Right lobe of liver (tissue), 6 donors: ENCODE results near the gene COL27A1. TPM values are rescaled to one million over a fixed set of nuclear protein-coding genes. Genes with fewer than 3 reads are reported as not detected.

Experiments
- ATAC-seq, 4 donors: fragments of 200-7000 bp; cut with Tn5 transposase; one replicate each; pipeline ENCODE4 v1.9.1; 2020; ENCODE audit warnings: mild to moderate bottlenecking in 4 of 4, moderate library complexity in 4 of 4
- DNase-seq, 3 donors: peaks; one replicate each; pipeline ENCODE4 v3.0.0-alpha.2; 2020
- H3K27ac ChIP-seq, 3 donors: fragments of 200-600 bp; one replicate each; pipeline ENCODE4 v1.8.0; 2022
- H3K27me3 ChIP-seq, 2 donors: fragments of 200-600 bp; one replicate each; pipeline ENCODE4 v1.8.0; 2022
- H3K36me3 ChIP-seq, 4 donors: fragments of 200-600 bp; sonication (generic) in 1 of 4; one replicate each; pipeline versions ENCODE4 v1.5.1 to v1.8.0; 2017 to 2022; ENCODE audit warnings: control low read depth in 1 of 4
- H3K4me1 ChIP-seq, 4 donors: fragments of 200-600 bp; sonication (generic) in 1 of 4; one replicate each; pipeline versions ENCODE4 v1.5.1 to v1.8.0; 2017 to 2022; ENCODE audit warnings: control low read depth in 1 of 4
- H3K4me3 ChIP-seq, 3 donors: fragments of 200-600 bp; one replicate each; pipeline ENCODE4 v1.8.0; 2022
- H3K9me3 ChIP-seq, 4 donors: fragments of 200-600 bp; sonication (generic) in 1 of 4; one replicate each; pipeline versions ENCODE4 v1.5.1 to v1.8.0; 2017 to 2022; ENCODE audit warnings: control low read depth in 1 of 4
- POLR2A ChIP-seq: fragments of 450-650 bp; IDR thresholded peaks from one replicate; pipeline ENCODE4 v1.6.1; 2017; ENCODE audit warnings: antibody characterized with exemption, mild to moderate bottlenecking
- WGBS: methylation state at CpG from one replicate; pipeline ENCODE4 v1.1.6; 2018; ENCODE audit warnings: low coverage, low lambda C conversion rate; ENCODE audit not compliant: insufficient coverage; ENCODE audit errors: missing lambda C conversion rate; 5-methylcytosine and 5-hydroxymethylcytosine counted together
- intact Hi-C, 2 donors: fragments of 100-400 bp; cut with DNase I; formaldehyde crosslinking; loops; one replicate each; pipeline versions ENCODE4 v1.11.2 to v1.14.1; 2022
- total RNA-seq, 6 experiments: library from RNA; depleted of rRNA in 2 of 6; stranded (reverse); fragments of >200 nt in 2 of 6; fragmentation: NEBNext Ultra II Directional in 3 of 6; extraction: Animal tissue kit (Norgen Biotek cat#: 25700) in 3 of 6; gene quantifications; one replicate each; pipeline versions ENCODE4 v1.1.0 to v1.2.4, GENCODE V29; 2016 to 2023
- TF ChIP-seq, protein P1 (sequence below), 4 donors: fragments of 200-600 bp in 3 of 4; fragments of 450-650 bp in 1 of 4; IDR thresholded peaks; one replicate each; pipeline versions ENCODE4 v1.5.1 to v1.8.0; 2016 to 2022; ENCODE audit warnings: antibody characterized with exemption in 4 of 4, mild to moderate bottlenecking in 2 of 4
- donor health status: DM: no; HTN: yes; CAD: no.
- donor health status: DM: no; HTN: no; CAD: no.
- donor health status: DM: no; HTN: no; CAD: no.
- donor health status: DM: no; HTN: yes; CAD: no.
- donor health status: DM: no; HTN: yes; CAD: no.

Gene COL27A1
- total RNA-seq, 6 experiments from 2014 or later: 11.8 to 51.9 (median 29.3) TPM

DNA sequence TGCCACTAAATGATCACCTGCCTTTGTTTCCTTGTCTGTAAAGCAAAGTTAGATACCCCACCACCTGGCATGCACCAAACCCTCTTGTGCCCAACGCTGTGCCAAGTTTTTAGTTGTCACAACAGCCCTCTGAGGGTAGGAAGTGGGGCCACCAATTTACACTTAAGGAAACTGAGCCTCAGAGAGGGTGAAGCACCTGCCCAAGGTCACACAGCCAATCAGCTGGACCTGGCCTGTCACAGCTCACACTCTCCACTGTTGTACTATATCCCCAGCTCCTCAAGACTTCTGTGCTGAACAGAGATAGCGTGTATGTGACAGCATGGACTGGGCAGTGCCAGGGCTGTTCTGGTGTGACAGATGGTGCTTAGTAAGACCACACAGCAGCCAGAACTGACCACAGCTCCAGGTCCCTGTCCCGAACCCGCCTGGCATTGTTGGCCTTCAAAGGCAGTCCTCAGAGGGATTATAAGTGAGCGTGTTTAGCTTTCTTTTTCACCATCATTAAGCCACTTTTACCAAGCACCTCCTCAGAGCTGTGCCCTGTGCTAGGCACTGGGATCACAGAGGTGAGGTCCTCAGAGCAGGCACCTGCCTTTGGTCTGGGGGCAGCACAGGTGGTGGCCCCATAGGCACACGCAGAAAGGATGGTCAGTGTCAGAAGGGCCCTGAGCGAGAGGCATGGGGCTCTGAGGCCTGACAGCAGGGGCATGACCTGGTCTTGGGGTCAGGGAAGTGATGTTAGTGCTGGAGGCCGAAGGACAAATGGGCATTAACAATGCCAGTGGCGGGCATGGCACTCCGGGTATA is 71.1 kb downstream of the COL27A1 start:
- WGBS: 84% methylated on average over 6 of the region's 10 CpGs
- Histone ChIP-seq H3K4me3 (no peak overlapping the region), H3K9me3 (no peaks in the 10 kb centered on the region), H3K27me3 (no peaks in the 10 kb centered on the region), H3K4me1 (peaks cover 0 to 7% (median 3%) of the 10 kb centered on the region in 4 donors), H3K36me3 (no peaks in the 10 kb centered on the region), H3K27ac (no peak overlapping the region)
- TF ChIP-seq POLR2A: no peak
- TF ChIP-seq, protein P1, sequence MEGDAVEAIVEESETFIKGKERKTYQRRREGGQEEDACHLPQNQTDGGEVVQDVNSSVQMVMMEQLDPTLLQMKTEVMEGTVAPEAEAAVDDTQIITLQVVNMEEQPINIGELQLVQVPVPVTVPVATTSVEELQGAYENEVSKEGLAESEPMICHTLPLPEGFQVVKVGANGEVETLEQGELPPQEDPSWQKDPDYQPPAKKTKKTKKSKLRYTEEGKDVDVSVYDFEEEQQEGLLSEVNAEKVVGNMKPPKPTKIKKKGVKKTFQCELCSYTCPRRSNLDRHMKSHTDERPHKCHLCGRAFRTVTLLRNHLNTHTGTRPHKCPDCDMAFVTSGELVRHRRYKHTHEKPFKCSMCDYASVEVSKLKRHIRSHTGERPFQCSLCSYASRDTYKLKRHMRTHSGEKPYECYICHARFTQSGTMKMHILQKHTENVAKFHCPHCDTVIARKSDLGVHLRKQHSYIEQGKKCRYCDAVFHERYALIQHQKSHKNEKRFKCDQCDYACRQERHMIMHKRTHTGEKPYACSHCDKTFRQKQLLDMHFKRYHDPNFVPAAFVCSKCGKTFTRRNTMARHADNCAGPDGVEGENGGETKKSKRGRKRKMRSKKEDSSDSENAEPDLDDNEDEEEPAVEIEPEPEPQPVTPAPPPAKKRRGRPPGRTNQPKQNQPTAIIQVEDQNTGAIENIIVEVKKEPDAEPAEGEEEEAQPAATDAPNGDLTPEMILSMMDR (IDR thresholded peaks at IDR 0.05): no peak
- intact Hi-C loops: no loop called here
- no peak for DNase-seq
- ATAC-seq: no peak

DNA sequence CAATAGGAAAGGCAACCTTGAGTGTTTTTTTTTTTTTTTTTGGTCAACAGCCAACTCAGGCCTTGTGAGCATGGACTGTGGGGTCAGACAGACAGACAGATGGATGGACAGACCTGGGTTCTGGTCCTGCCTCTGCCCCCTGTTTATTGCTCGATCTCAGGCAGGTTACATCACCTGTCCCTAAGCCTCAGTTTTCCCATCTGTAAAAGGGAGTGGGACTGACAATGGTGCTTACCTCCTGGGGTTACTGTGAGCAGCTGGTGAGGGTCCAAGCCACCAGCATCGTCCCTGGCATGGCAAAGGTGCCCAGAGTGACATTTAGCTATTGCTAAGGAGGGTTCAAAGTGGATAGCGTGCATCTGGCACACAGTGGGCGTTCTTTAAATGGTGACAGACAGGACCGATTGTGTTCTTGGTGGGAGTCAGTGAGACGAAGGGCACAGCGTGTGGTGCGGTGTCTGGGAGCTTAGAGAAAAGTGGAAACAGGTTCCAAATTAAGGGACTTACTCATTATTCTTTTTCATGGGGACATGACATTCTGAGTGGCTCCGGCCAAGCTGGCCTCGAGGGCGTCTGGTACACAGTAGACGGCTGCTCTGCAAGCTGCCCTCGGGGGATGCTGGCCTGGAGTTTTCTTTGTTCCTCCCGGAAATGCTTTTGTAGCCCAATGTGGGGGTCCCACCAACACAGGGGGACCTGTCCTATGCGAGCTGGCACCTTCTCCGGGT is 72.1 kb downstream of the COL27A1 start:
- no peak for TF ChIP-seq POLR2A
- TF ChIP-seq, protein P1 (IDR thresholded peaks at IDR 0.05): no peak
- Histone ChIP-seq H3K36me3 (no peaks in the 10 kb centered on the region), H3K27me3 (no peaks in the 10 kb centered on the region), H3K4me3 (no peak overlapping the region), H3K27ac (no peak overlapping the region), H3K9me3 (no peaks in the 10 kb centered on the region), H3K4me1 (peaks cover 0 to 7% (median 3%) of the 10 kb centered on the region in 4 donors)
- intact Hi-C loops: no loop called here
- 84% methylated on average over 8 of the region's 16 CpGs for WGBS
- DNase-seq: no peak
- no peak for ATAC-seq

DNA sequence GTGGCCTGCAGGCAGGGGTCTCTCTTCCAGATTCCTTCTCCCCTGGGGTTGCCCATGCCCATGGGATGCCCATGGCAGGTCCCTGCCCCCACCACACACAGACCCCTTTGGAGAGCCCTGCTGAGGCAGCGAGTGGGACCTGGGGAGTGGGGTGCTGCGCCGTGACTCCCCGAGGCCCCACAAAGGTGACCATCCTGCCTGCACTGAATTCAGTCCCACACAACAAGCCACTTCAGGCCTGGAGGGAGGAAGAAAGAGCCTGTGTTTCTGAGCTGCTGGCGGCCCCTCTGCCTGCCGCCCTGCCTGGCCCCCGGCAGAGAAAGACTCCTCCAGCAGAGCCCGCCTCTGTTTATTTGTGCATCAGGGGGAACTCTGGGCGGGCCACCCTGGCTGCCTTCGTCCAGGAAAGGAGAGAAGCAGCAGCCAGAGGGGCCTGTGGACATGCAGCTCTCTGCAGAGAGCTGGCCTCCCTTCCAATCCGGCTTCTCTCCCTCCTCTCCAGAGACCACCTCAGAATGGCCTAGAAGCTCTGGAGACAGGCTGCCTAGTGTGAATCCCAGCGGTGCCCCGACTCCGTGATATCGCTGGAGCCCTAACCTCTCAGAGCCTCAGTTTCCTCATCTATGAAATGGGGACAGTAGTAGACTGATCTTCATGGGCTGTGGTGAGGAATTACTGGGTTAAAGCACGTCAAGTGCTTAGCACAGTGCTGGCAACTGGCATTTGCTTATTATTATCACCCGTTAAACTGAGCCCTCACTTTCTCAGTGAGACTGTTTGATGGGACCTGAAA is 72.9 kb downstream of the COL27A1 start:
- Histone ChIP-seq H3K27ac (no peak overlapping the region), H3K27me3 (no peaks in the 10 kb centered on the region), H3K4me3 (no peak overlapping the region), H3K9me3 (no peaks in the 10 kb centered on the region), H3K36me3 (no peaks in the 10 kb centered on the region), H3K4me1 (peaks cover 0 to 7% (median 3%) of the 10 kb centered on the region in 4 donors)
- WGBS: no CpG with 5 or more reads among the region's 17 CpGs
- no peak for ATAC-seq
- intact Hi-C loops: no loop called here
- TF ChIP-seq POLR2A: no peak
- TF ChIP-seq, protein P1 (IDR thresholded peaks at IDR 0.05): no peak
- no peak for DNase-seq

GRCh38 chr9:114229295-114229694 is 74.0 kb downstream of the COL27A1 start:
- Histone ChIP-seq H3K27me3 (no peaks in the 10 kb centered on the region), H3K4me3 (no peak overlapping the region), H3K9me3 (no peaks in the 10 kb centered on the region), H3K36me3 (no peaks in the 10 kb centered on the region), H3K4me1 (peaks cover 0 to 4% (median 1%) of the 10 kb centered on the region in 4 donors), H3K27ac (no peak overlapping the region)
- 98% methylated on average over 4 of the region's 6 CpGs for WGBS
- TF ChIP-seq POLR2A: no peak
- TF ChIP-seq, protein P1 (IDR thresholded peaks at IDR 0.05): no peak
- ATAC-seq (no peak), DNase-seq (no peak)
- intact Hi-C loops: no loop called here
